Measurements from ENCODE around the gene PAK5. TPM values are rescaled to one million over a fixed set of nuclear protein-coding genes. Genes with fewer than 3 reads are reported as not detected.

Gene PAK5
- total RNA-seq, 4 donors from 2014 or later: not detected

DNA sequence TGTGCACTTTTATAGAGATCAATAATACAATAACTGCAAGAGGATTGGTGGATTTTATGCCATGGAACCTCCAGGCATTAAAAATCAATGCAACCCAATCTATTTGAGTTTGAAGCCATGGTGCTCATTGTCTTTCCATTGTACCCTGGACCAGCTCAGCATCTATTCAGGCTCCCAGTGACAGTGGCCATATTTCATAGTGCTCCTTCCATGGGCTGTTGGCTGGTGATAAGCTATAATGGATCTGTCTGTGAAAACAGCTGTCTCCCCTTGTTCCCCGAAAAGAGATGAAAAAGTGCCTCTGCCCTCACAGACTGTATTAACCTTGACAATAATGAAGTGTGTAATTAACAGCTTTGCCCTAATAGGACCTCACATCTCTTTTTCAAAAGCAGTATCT is 250.2 kb downstream of the PAK5 start:
- H3K36me3 ChIP-seq: no peaks in the 10 kb centered on the region
- no peaks in the 10 kb centered on the region for H3K9me3 ChIP-seq
- no peak overlapping the region for H3K27ac ChIP-seq
- DNase-seq: no peak
- no peaks in the 10 kb centered on the region for H3K4me1 ChIP-seq
- no peak for TF ChIP-seq POLR2A (IDR thresholded peaks at IDR 0.05)
- TF ChIP-seq, protein P1, sequence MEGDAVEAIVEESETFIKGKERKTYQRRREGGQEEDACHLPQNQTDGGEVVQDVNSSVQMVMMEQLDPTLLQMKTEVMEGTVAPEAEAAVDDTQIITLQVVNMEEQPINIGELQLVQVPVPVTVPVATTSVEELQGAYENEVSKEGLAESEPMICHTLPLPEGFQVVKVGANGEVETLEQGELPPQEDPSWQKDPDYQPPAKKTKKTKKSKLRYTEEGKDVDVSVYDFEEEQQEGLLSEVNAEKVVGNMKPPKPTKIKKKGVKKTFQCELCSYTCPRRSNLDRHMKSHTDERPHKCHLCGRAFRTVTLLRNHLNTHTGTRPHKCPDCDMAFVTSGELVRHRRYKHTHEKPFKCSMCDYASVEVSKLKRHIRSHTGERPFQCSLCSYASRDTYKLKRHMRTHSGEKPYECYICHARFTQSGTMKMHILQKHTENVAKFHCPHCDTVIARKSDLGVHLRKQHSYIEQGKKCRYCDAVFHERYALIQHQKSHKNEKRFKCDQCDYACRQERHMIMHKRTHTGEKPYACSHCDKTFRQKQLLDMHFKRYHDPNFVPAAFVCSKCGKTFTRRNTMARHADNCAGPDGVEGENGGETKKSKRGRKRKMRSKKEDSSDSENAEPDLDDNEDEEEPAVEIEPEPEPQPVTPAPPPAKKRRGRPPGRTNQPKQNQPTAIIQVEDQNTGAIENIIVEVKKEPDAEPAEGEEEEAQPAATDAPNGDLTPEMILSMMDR (IDR thresholded peaks at IDR 0.05): no peak
- H3K27me3 ChIP-seq: no peaks in the 10 kb centered on the region
- no peak overlapping the region for H3K4me3 ChIP-seq

DNA sequence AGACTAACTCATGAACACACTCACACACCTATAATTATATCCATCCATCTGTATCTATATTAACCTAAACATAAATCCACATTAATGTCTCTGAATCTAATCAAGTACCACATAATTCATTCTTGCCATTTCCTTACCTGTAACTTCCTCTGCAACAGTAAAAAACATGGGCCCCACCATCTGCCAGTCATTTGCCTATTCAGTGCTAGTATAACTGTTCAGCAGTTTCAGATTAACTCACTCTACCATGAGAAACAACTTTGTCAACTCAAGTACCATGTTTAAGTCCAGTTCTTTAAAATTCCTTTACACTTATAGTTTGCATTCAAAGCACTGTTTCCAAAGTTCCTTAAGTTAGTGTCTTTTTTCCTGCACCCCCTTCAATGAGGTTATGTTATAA is 255.7 kb downstream of the PAK5 start:
- TF ChIP-seq, protein P1 (IDR thresholded peaks at IDR 0.05): no peak
- no peak for TF ChIP-seq POLR2A (IDR thresholded peaks at IDR 0.05)
- Histone ChIP-seq H3K27me3 (no peaks in the 10 kb centered on the region), H3K4me3 (no peak overlapping the region), H3K9me3 (no peaks in the 10 kb centered on the region), H3K4me1 (no peaks in the 10 kb centered on the region), H3K36me3 (no peaks in the 10 kb centered on the region), H3K27ac (no peak overlapping the region)
- DNase-seq: no peak

DNA sequence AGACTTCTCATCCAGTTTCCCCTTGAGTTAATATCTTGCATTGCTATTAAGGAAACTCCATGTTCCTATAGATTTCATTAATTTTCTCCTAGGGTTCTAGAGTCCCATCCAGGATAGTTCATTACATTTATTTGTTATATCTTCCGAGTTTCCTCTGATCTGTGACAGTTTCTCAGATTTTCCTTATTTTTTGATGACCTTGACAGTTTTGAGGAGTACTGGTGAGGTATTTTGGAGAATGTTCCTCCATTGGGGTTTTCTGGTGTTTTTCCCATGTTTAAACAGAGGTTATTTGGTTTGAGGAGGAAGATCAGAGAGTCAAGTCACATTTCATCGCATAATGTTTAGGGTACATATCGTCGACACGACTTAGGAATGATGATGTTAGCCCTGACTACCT is 256.7 kb downstream of the PAK5 start:
- H3K36me3 ChIP-seq: no peaks in the 10 kb centered on the region

DNA sequence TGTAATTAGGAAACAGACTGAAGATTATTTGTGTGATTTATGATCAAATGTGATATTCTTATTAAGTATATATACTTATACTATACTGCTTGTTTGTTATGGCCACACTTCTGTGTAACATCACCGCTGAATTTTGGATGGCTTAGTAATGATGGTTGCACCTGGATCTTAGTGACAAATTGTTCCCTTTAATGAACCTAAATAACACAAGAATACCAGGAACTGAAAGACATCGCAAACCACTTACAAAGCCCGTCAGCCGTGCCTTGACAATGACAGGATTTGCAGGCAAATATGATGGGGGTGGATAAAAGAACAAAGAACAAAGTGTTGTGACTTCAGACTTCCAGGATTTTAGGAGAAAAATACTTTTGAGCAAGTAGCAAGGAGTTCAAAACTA is 257.4 kb downstream of the PAK5 start:
- Histone ChIP-seq H3K27ac (no peak overlapping the region), H3K4me3 (no peak overlapping the region), H3K36me3 (no peaks in the 10 kb centered on the region), H3K4me1 (no peaks in the 10 kb centered on the region), H3K27me3 (no peaks in the 10 kb centered on the region), H3K9me3 (no peaks in the 10 kb centered on the region)
- no peak for DNase-seq
- TF ChIP-seq POLR2A (IDR thresholded peaks at IDR 0.05): no peak
- TF ChIP-seq, protein P1 (IDR thresholded peaks at IDR 0.05): no peak

More for the DNA sequence above, 256.7 kb downstream of the PAK5 start:
- H3K27ac ChIP-seq: no peak overlapping the region
- TF ChIP-seq POLR2A (IDR thresholded peaks at IDR 0.05): no peak
- TF ChIP-seq, protein P1 (IDR thresholded peaks at IDR 0.05): no peak
- H3K27me3 ChIP-seq: no peaks in the 10 kb centered on the region
- no peaks in the 10 kb centered on the region for H3K9me3 ChIP-seq
- no peaks in the 10 kb centered on the region for H3K4me1 ChIP-seq
- no peak overlapping the region for H3K4me3 ChIP-seq
- DNase-seq: no peak

DNA sequence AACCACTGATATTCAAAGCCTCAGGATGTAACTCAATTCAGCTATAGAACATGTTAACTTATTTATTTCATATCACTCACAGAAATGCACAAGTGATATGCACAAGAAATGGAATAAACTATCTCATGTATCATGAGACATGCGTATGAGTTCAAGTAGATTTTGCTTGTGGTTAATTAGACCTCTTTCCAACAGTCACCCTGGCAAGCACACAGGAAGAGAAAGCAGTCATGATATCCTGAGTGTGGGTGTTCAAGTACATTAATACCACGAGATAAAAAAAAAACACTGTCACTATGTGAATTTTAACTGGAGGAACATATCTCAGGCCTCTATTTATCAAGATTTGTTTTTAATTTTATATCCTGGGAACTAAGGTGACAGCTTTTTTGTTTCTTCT is 260.3 kb downstream of the PAK5 start:
- Histone ChIP-seq H3K36me3 (no peaks in the 10 kb centered on the region), H3K27ac (no peak overlapping the region), H3K9me3 (no peaks in the 10 kb centered on the region), H3K4me1 (no peaks in the 10 kb centered on the region), H3K4me3 (no peak overlapping the region), H3K27me3 (no peaks in the 10 kb centered on the region)
- DNase-seq: no peak
- no peak for TF ChIP-seq POLR2A (IDR thresholded peaks at IDR 0.05)
- TF ChIP-seq, protein P1 (IDR thresholded peaks at IDR 0.05): no peak

DNA sequence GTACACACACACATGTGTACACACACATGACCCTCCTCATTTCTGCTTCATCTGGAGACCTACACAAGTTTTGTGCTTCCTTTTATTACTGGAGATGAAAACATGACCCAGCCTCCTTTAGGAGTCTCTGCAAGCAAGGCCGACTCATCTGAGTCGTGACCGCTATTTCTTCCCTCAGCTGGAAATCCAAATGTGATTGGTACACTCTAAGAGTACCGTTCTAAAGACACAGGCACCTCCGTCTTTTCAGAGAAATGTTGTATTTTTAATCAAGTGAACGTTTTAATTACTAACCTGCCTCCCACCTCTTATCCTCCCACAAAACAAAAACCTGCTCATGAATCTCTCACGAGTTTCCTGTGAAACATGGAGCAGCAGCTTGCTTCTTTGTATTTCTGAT is 261.5 kb downstream of the PAK5 start:
- H3K27me3 ChIP-seq: no peaks in the 10 kb centered on the region

More for the DNA sequence above, 261.5 kb downstream of the PAK5 start:
- DNase-seq: no peak
- H3K4me1 ChIP-seq: no peaks in the 10 kb centered on the region
- no peaks in the 10 kb centered on the region for H3K9me3 ChIP-seq
- TF ChIP-seq, protein P1 (IDR thresholded peaks at IDR 0.05): no peak
- no peak for TF ChIP-seq POLR2A (IDR thresholded peaks at IDR 0.05)
- H3K36me3 ChIP-seq: no peaks in the 10 kb centered on the region
- no peak overlapping the region for H3K4me3 ChIP-seq
- H3K27ac ChIP-seq: no peak overlapping the region

Measured in Peyer's patch (tissue), 4 donors.